GM12878 (cell line): ENCODE measurements around the gene PRSS1. TPM values are rescaled to one million over a fixed set of nuclear protein-coding genes. Genes with fewer than 3 reads are reported as not detected.

ENCODE experiments used
- ATAC-seq: fragments of 200-7000 bp; cut with Tn5 transposase; 3 replicates; pipeline ENCODE4 v1.9.1; 2020; ENCODE audit warnings: mild to moderate bottlenecking, moderate library complexity
- BruUV-seq: library from RNA; stranded (reverse); fragments of 400-500 nt; replicated peaks from 2 replicates; lab custom pipeline; 2021; lab: Mats Ljungman, UMichigan
- CTCF ChIA-PET: fragments of 300-600 bp; sonication (Branson Sonifier 250); formaldehyde crosslinking; extraction: SDS; loops from one replicate; lab custom pipeline; 2021; ENCODE audit warnings: inconsistent platforms; lab: Yijun Ruan, JAX
- POLR2A ChIA-PET: fragments of 350-600 bp; formaldehyde crosslinking; extraction: SDS; loops from one replicate; lab custom pipeline; 2021; ENCODE audit warnings: inconsistent platforms; lab: Charles Lee
- RAD21 ChIA-PET: fragments of 300-600 bp; sonication (Branson Sonifier 250); formaldehyde crosslinking; loops from one replicate; lab custom pipeline; 2023; ENCODE audit warnings: antibody characterized with exemption; ENCODE audit not compliant: unreplicated experiment; lab: Charles Lee
- SMC1A ChIA-PET: fragments of 300-600 bp; sonication (Branson Sonifier 250); formaldehyde crosslinking; loops from one replicate; lab custom pipeline; 2023; ENCODE audit not compliant: unreplicated experiment, uncharacterized antibody; lab: Charles Lee
- DNase-seq: peaks from one replicate; pipeline ENCODE4 v3.0.0-alpha.2; 2011; ENCODE audit warnings: low read depth, low spot score
- FAIRE-seq: peaks from 3 replicates; lab custom pipeline; 2011; peaks lifted over from hg19 to GRCh38; lab: Jason Lieb, UNC
- H2AFZ ChIP-seq: 2 replicates; pipeline ENCODE4 v1.6.0; 2011; ENCODE audit warnings: low read depth, low read length, control low read depth; ENCODE audit not compliant: control insufficient read depth
- H3K27ac ChIP-seq: 2 replicates; pipeline ENCODE4 v1.5.1; 2011; ENCODE audit warnings: control low read depth; ENCODE audit not compliant: control insufficient read depth, insufficient read depth
- H3K27me3 ChIP-seq, 2 experiments: replicated peaks in 1 of 2; 2 replicates each; pipeline versions ENCODE4 v1.6.0 to v1.6.1; 2011; ENCODE audit warnings: low read length in 1 of 2; ENCODE audit not compliant: control insufficient read depth in 2 of 2, insufficient read depth in 2 of 2
- H3K36me3 ChIP-seq, 2 experiments: 2 replicates each; pipeline ENCODE4 v1.5.1; 2011; ENCODE audit warnings: low read length in 1 of 2; ENCODE audit not compliant: control insufficient read depth in 2 of 2, insufficient read depth in 2 of 2
- H3K4me1 ChIP-seq: 2 replicates; pipeline ENCODE4 v1.6.1; 2011; ENCODE audit warnings: mild to moderate bottlenecking, low read length, moderate library complexity, mixed read lengths; ENCODE audit not compliant: control insufficient read depth, insufficient read depth
- H3K4me2 ChIP-seq: 2 replicates; pipeline ENCODE4 v1.6.0; 2011; ENCODE audit warnings: control low read depth; ENCODE audit not compliant: control insufficient read depth, insufficient read depth
- H3K4me3 ChIP-seq: fragments of 200-600 bp; sonication (generic); 2 replicates; pipeline ENCODE4 v1.5.1; 2016
- H3K79me2 ChIP-seq: 2 replicates; pipeline ENCODE4 v1.6.0; 2011; ENCODE audit warnings: low read length; ENCODE audit not compliant: control insufficient read depth, insufficient read depth
- H3K9ac ChIP-seq: 2 replicates; pipeline ENCODE4 v1.8.0; 2011; ENCODE audit warnings: low read length, control low read depth, mixed read lengths; ENCODE audit not compliant: control insufficient read depth, insufficient read depth
- H3K9me3 ChIP-seq: replicated peaks from 3 replicates; pipeline ENCODE4 v1.5.1; 2011; ENCODE audit warnings: mild to moderate bottlenecking, low read length; ENCODE audit not compliant: control insufficient read depth, insufficient read depth
- H4K20me1 ChIP-seq: 2 replicates; pipeline ENCODE4 v1.6.0; 2011; ENCODE audit not compliant: control insufficient read depth, insufficient read depth
- JUNB ChIP-seq: IDR thresholded peaks from 2 replicates; pipeline ENCODE4 v1.6.1; 2016; ENCODE audit warnings: antibody characterized with exemption, mild to moderate bottlenecking
- NFXL1 ChIP-seq: fragments of 450-650 bp; IDR thresholded peaks from 2 replicates; pipeline ENCODE4 v1.6.1; 2017; ENCODE audit warnings: antibody characterized with exemption, mild to moderate bottlenecking, borderline replicate concordance
- NFYA ChIP-seq: IDR thresholded peaks from 2 replicates; pipeline ENCODE4 v1.6.1; 2011; ENCODE audit warnings: low read depth, mild to moderate bottlenecking, low read length, improper control_type of control experiment, borderline replicate concordance
- RUNX3 ChIP-seq: IDR thresholded peaks from 2 replicates; pipeline ENCODE4 v1.6.1; 2012; ENCODE audit warnings: low read length, inconsistent platforms
- WGBS: methylation state at CpG from one replicate; pipeline ENCODE4 v1.1.6; 2016; ENCODE audit warnings: low lambda C conversion rate; ENCODE audit not compliant: insufficient replicate concordance, insufficient coverage; ENCODE audit errors: missing lambda C conversion rate; 5-methylcytosine and 5-hydroxymethylcytosine counted together
- in situ Hi-C: fragments of 300-500 bp; cut with MboI; formaldehyde crosslinking; loops from 9 replicates; pipeline ENCODE4 v1.14.3; 2018; ENCODE audit warnings: mixed read lengths
- intact Hi-C: fragments of 100-400 bp; cut with micrococcal nuclease; formaldehyde crosslinking; loops from one replicate; pipeline ENCODE4 v1.14.2; 2022; ENCODE audit not compliant: unreplicated experiment
- polyA plus RNA-seq, 11 experiments: library from polyadenylated mRNA; depleted of rRNA in 4 of 11; unstranded in 6 of 11; stranded (reverse) in 5 of 11; fragments of >200 nt; fragmentation: Nextera tagmentation in 4 of 11; fragmentation: Illumina TruSeq in 1 of 11; extraction: Ambion mirVana in 4 of 11; extraction: Trizol in 1 of 11; gene quantifications; 1 replicate in 1 of 11; 2 replicates in 10 of 11; pipeline versions ENCODE4 v1.2.1 to v1.2.3, GENCODE V29; 2011 to 2016; ENCODE audit warnings: inconsistent platforms in 2 of 11, missing spikeins in 2 of 11, low read depth in 1 of 11
- total RNA-seq, 4 experiments: library from RNA; depleted of rRNA in 3 of 4; stranded (reverse); fragments of >200 nt in 3 of 4; fragmentation: Illumina TruSeq in 1 of 4; extraction: Trizol in 1 of 4; gene quantifications; 2 replicates each; pipeline versions ENCODE4 v1.2.1 to v1.2.3, GENCODE V29; 2013 to 2021

PRSS1 gene
- total and polyA plus RNA-seq, 10 of the 15 experiments (the other 5 are each of a cell fraction or from before 2014, with no cell fraction given), result 11.9 TPM; not detected in 9

- Histone ChIP-seq H3K9me3 (no peaks in the 10 kb centered on the region), H3K27ac (peak overlapping the region; percentile 62), H2AFZ (no peak overlapping the region), H3K79me2 (peaks cover 10% of the 10 kb centered on the region), H3K27me3 (no peaks in the 10 kb centered on the region), H3K36me3 (no peaks in the 10 kb centered on the region), H3K4me1 (peaks cover 6% of the 10 kb centered on the region), H3K4me3 (peak overlapping the region; percentile 71), H4K20me1 (no peaks in the 10 kb centered on the region), H3K9ac (peak overlapping the region; percentile 66), H3K4me2 (peak overlapping the region; percentile 96)
- WGBS, result 11% methylated on average over 9 of the region's 9 CpGs
- no TSS peak for BruUV-seq
- ATAC-seq (no peak; the same call in 2 of the 3 replicates), FAIRE-seq (no peak), DNase-seq (no peak)
- in situ Hi-C loops, result no loop called here
- SMC1A ChIA-PET, result interaction anchor here (10.5 to 24.6 kb wide), 2 partner anchors 11 to 14 kb away, joined by 107 to 786 read pairs; no protein-coding TSS in a partner anchor
- no peak for TF ChIP-seq NFYA
- no peak for TF ChIP-seq JUNB
- TF ChIP-seq NFXL1, result no peak
- no peak for TF ChIP-seq RUNX3
- CTCF ChIA-PET, result interaction anchor here (1.1 to 28.6 kb wide), 3 partner anchors 8 to 83 kb away, joined by 3 to 1055 read pairs (median 1055); no protein-coding TSS in a partner anchor
- POLR2A ChIA-PET, result interaction anchor here (1.0 to 16.4 kb wide), 3 partner anchors 8 to 12 kb away, joined by 4 to 325 read pairs (median 9); no protein-coding TSS in a partner anchor
- RAD21 ChIA-PET, result interaction anchor here (9.9 to 20.4 kb wide), 2 partner anchors 10 to 14 kb away, joined by 115 to 813 read pairs; no protein-coding TSS in a partner anchor
- intact Hi-C loops, result no loop called here
These were observed 46.8 kb downstream of the PRSS1 start for GRCh38 chr7:142796001-142796500.
